ENCODE results near the gene ITGA8. TPM values are rescaled to one million over a fixed set of nuclear protein-coding genes. Genes with fewer than 3 reads are reported as not detected.

The ITGA8 gene
- total RNA-seq, 1 experiment from 2014 or later = not detected

GRCh38 chr10:15695852-15696251 is 23.9 kb downstream of the ITGA8 start:
- BruUV-seq (replicated peaks) = no TSS peak
- Mint-ChIP-seq H3K4me1 (ENCODE audit: insufficient read depth, unreplicated experiment) (no peaks in the 10 kb centered on the region), H3K4me3 (ENCODE audit: unreplicated experiment) (no peak overlapping the region), H3K36me3 (ENCODE audit: insufficient read depth, unreplicated experiment) (no peaks in the 10 kb centered on the region), H3K27me3 (ENCODE audit: insufficient read depth, unreplicated experiment) (peaks cover 70% of the 10 kb centered on the region), H3K9me3 (ENCODE audit: unreplicated experiment) (no peaks in the 10 kb centered on the region), H3K27ac (ENCODE audit: low read depth, unreplicated experiment) (no peak overlapping the region)
- POLR2A ChIA-PET = no interaction called here
- TF ChIP-seq CTCF (IDR thresholded peaks at IDR 0.05; ENCODE audit: unreplicated experiment) = no peak
- CTCF ChIA-PET = interaction anchor here (0.7 kb wide), 1 partner anchor 104 kb away, joined by 3 read pairs; no protein-coding TSS in a partner anchor
- intact Hi-C loops (cut with micrococcal nuclease) = no loop called here
- no peak for DNase-seq (ENCODE audit: unreplicated experiment)

GRCh38 chr10:15690031-15690430 is 29.7 kb downstream of the ITGA8 start:
- Mint-ChIP-seq H3K9me3 (ENCODE audit: unreplicated experiment) (no peaks in the 10 kb centered on the region), H3K27me3 (ENCODE audit: insufficient read depth, unreplicated experiment) (peaks cover 85% of the 10 kb centered on the region), H3K36me3 (ENCODE audit: insufficient read depth, unreplicated experiment) (no peaks in the 10 kb centered on the region), H3K4me3 (ENCODE audit: unreplicated experiment) (no peak overlapping the region), H3K27ac (ENCODE audit: low read depth, unreplicated experiment) (no peak overlapping the region), H3K4me1 (ENCODE audit: insufficient read depth, unreplicated experiment) (no peaks in the 10 kb centered on the region)
- ChIA-PET POLR2A (no interaction called here), CTCF (interaction anchor here (0.7 kb wide), 1 partner anchor 249 kb away, joined by 3 read pairs; no protein-coding TSS in a partner anchor)
- no TSS peak for BruUV-seq (replicated peaks)
- no peak for TF ChIP-seq CTCF (IDR thresholded peaks at IDR 0.05; ENCODE audit: unreplicated experiment)
- no peak for DNase-seq (ENCODE audit: unreplicated experiment)
- intact Hi-C loops (cut with micrococcal nuclease) = no loop called here

- no peak overlapping the region for H3K4me3 Mint-ChIP-seq (ENCODE audit: unreplicated experiment)
Measured at GRCh38 chr10:15684768-15685167, 35.0 kb downstream of the ITGA8 start.

GRCh38 chr10:15681076-15681475 is 38.6 kb downstream of the ITGA8 start:
- H3K9me3 Mint-ChIP-seq (ENCODE audit: unreplicated experiment) = no peaks in the 10 kb centered on the region
- H3K4me1 Mint-ChIP-seq (ENCODE audit: insufficient read depth, unreplicated experiment) = no peaks in the 10 kb centered on the region
- POLR2A ChIA-PET = interaction anchor here (0.7 kb wide), 1 partner anchor 208 kb away, joined by 3 read pairs; no protein-coding TSS in a partner anchor
- BruUV-seq (replicated peaks) = no TSS peak
- H3K27me3 Mint-ChIP-seq (ENCODE audit: insufficient read depth, unreplicated experiment) = peaks cover 64% of the 10 kb centered on the region
- no peak for TF ChIP-seq CTCF (IDR thresholded peaks at IDR 0.05; ENCODE audit: unreplicated experiment)
- intact Hi-C loops (cut with micrococcal nuclease) = no loop called here
- no peak for DNase-seq (ENCODE audit: unreplicated experiment)
- CTCF ChIA-PET = interaction anchor here (0.6 kb wide), 1 partner anchor 38 kb away, joined by 3 read pairs; no protein-coding TSS in a partner anchor
- H3K4me3 Mint-ChIP-seq (ENCODE audit: unreplicated experiment) = no peak overlapping the region
- H3K36me3 Mint-ChIP-seq (ENCODE audit: insufficient read depth, unreplicated experiment) = no peaks in the 10 kb centered on the region
- H3K27ac Mint-ChIP-seq (ENCODE audit: low read depth, unreplicated experiment) = no peak overlapping the region

More at GRCh38 chr10:15684768-15685167, 35.0 kb downstream of the ITGA8 start:
- no peak for TF ChIP-seq CTCF (IDR thresholded peaks at IDR 0.05; ENCODE audit: unreplicated experiment)
- Mint-ChIP-seq H3K27ac (ENCODE audit: low read depth, unreplicated experiment) (no peak overlapping the region), H3K36me3 (ENCODE audit: insufficient read depth, unreplicated experiment) (no peaks in the 10 kb centered on the region), H3K9me3 (ENCODE audit: unreplicated experiment) (no peaks in the 10 kb centered on the region), H3K4me1 (ENCODE audit: insufficient read depth, unreplicated experiment) (no peaks in the 10 kb centered on the region), H3K27me3 (ENCODE audit: insufficient read depth, unreplicated experiment) (peaks cover 83% of the 10 kb centered on the region)
- ChIA-PET POLR2A (no interaction called here), CTCF (interaction anchor here (0.7 kb wide), 1 partner anchor 241 kb away, joined by 3 read pairs; no protein-coding TSS in a partner anchor)
- intact Hi-C loops (cut with micrococcal nuclease) = no loop called here
- DNase-seq (ENCODE audit: unreplicated experiment) = no peak
- no TSS peak for BruUV-seq (replicated peaks)

All from MCF 10A (cell line).